ENCODE data around the gene TTYH3. TPM values are rescaled to one million over a fixed set of nuclear protein-coding genes. Genes with fewer than 3 reads are reported as not detected.

The TTYH3 gene
- total RNA-seq, 2 experiments from 2014 or later, result 23.8 to 63.6 TPM

- POLR2A ChIA-PET, result interaction anchor here (0.5 to 1.1 kb wide), 3 partner anchors 9 to 243 kb away, joined by 3 read pairs; no protein-coding TSS in a partner anchor
- H4K20me1 ChIP-seq (ENCODE audit: insufficient read depth, low read length), result no peaks in the 10 kb centered on the region
- no peak overlapping the region for H3K4me3 ChIP-seq (ENCODE audit: low read depth, low read length, poor library complexity, severe bottlenecking)
- H3K9me2 ChIP-seq (ENCODE audit: insufficient read depth, low read length), result no peaks in the 10 kb centered on the region
- H3K4me2 ChIP-seq (ENCODE audit: low read length), result no peak overlapping the region
- intact Hi-C loops (cut with micrococcal nuclease; ENCODE audit: unreplicated experiment), result no loop called here
- H3K4me1 ChIP-seq (ENCODE audit: insufficient read depth, low read length, poor library complexity, severe bottlenecking), result no peaks in the 10 kb centered on the region
- no peak overlapping the region for H3K27ac ChIP-seq (ENCODE audit: low read depth, low read length, poor library complexity, severe bottlenecking)
- H3K9me3 ChIP-seq (ENCODE audit: low read length), result no peaks in the 10 kb centered on the region
- H3K79me2 ChIP-seq (ENCODE audit: insufficient read depth, low read depth, low read length), result no peaks in the 10 kb centered on the region
- no peak overlapping the region for H2AFZ ChIP-seq (ENCODE audit: low read length)
- DNase-seq (ENCODE audit: low spot score), result no peak
- BruUV-seq (replicated peaks), result no TSS peak
- H3K36me3 ChIP-seq (ENCODE audit: insufficient read depth, low read length), result no peaks in the 10 kb centered on the region
- CTCF ChIA-PET (ENCODE audit: unreplicated experiment), result interaction anchor here (0.6 to 0.7 kb wide), 2 partner anchors 32 to 177 kb away, joined by 3 read pairs; no protein-coding TSS in a partner anchor
- TF ChIP-seq EZH2phosphoT487 (IDR thresholded peaks at IDR 0.05; ENCODE audit: borderline replicate concordance, low read depth, low read length), result no peak
- no peak for TF ChIP-seq CTCF (conservative IDR thresholded peaks at IDR 0.05; ENCODE audit: low read length)
Measured at GRCh38 chr7:2603044-2603965, 28.5 kb upstream of the TTYH3 start.

GRCh38 chr7:2604608-2605174, 27.1 kb upstream of the TTYH3 start:
- CTCF ChIA-PET (ENCODE audit: unreplicated experiment), result no interaction called here
- POLR2A ChIA-PET, result interaction anchor here (0.6 kb wide), 1 partner anchor 44 kb away, joined by 3 read pairs; no protein-coding TSS in a partner anchor

More at GRCh38 chr7:2604608-2605174, 27.1 kb upstream of the TTYH3 start:
- Histone ChIP-seq H3K9me2 (ENCODE audit: insufficient read depth, low read length) (no peaks in the 10 kb centered on the region), H3K4me2 (ENCODE audit: low read length) (no peak overlapping the region), H4K20me1 (ENCODE audit: insufficient read depth, low read length) (no peaks in the 10 kb centered on the region), H3K36me3 (ENCODE audit: insufficient read depth, low read length) (no peaks in the 10 kb centered on the region), H3K79me2 (ENCODE audit: insufficient read depth, low read depth, low read length) (no peaks in the 10 kb centered on the region), H3K4me1 (ENCODE audit: insufficient read depth, low read length, poor library complexity, severe bottlenecking) (no peaks in the 10 kb centered on the region), H3K4me3 (ENCODE audit: low read depth, low read length, poor library complexity, severe bottlenecking) (no peak overlapping the region), H2AFZ (ENCODE audit: low read length) (no peak overlapping the region), H3K27ac (ENCODE audit: low read depth, low read length, poor library complexity, severe bottlenecking) (no peak overlapping the region), H3K9me3 (ENCODE audit: low read length) (no peaks in the 10 kb centered on the region)
- intact Hi-C loops (cut with micrococcal nuclease; ENCODE audit: unreplicated experiment), result no loop called here
- DNase-seq (ENCODE audit: low spot score), result no peak
- no peak for TF ChIP-seq CTCF (conservative IDR thresholded peaks at IDR 0.05; ENCODE audit: low read length)
- no peak for TF ChIP-seq EZH2phosphoT487 (IDR thresholded peaks at IDR 0.05; ENCODE audit: borderline replicate concordance, low read depth, low read length)
- no TSS peak for BruUV-seq (replicated peaks)

Measured in OCI-LY7 (cell line).